GM21515 (cell line): Measurements from ENCODE around the gene KIFC1.
A peak's percentile ranks its signal among the peaks of the same experiment; 100 is the strongest.
"Not testable (repeated sequence)": the region's sequence is repeated elsewhere in the genome, so short reads cannot be mapped to it uniquely, and the experiment has no call there.

Experiments
- ATAC-seq: cut with Tn5 transposase; IDR thresholded peaks from one replicate; pipeline ENCODE4 v1.9.1; 2021; ENCODE audit not compliant: unreplicated experiment

Gene KIFC1

GRCh38 chr6:33391278-33391921, at the start of gene KIFC1:
TSS of gene KIFC1 (plus strand) at chr6:33391823. CDS start at chr6:33391986, 163 bp downstream.
- ATAC-seq, result peak; percentile 80

- not testable (repeated sequence) for ATAC-seq
These were observed 48.0 kb upstream of the KIFC1 start for GRCh38 chr6:33343606-33343952.

GRCh38 chr6:33343953-33344611, 47.5 kb upstream of the KIFC1 start:
- ATAC-seq, result peak; percentile 69

- ATAC-seq, result no peak
These were observed 46.6 kb upstream of the KIFC1 start for GRCh38 chr6:33344701-33345697.

GRCh38 chr6:33346972-33347371, 44.7 kb upstream of the KIFC1 start:
- ATAC-seq, result not testable (repeated sequence)

GRCh38 chr6:33347816-33348215, 43.8 kb upstream of the KIFC1 start:
- ATAC-seq, result no peak

- ATAC-seq, result not testable (repeated sequence)
These were observed 35.8 kb upstream of the KIFC1 start for GRCh38 chr6:33355860-33356259.

GRCh38 chr6:33356295-33356694, 35.3 kb upstream of the KIFC1 start:
- no peak for ATAC-seq

- ATAC-seq, result not testable (repeated sequence)
These were observed 34.3 kb upstream of the KIFC1 start for GRCh38 chr6:33357160-33357871.

- no peak for ATAC-seq
These were observed 32.3 kb upstream of the KIFC1 start for GRCh38 chr6:33359331-33359730.

GRCh38 chr6:33363486-33363885, 28.1 kb upstream of the KIFC1 start:
- ATAC-seq, result not testable (repeated sequence)

GRCh38 chr6:33364475-33365205, 27.0 kb upstream of the KIFC1 start:
- ATAC-seq, result not testable (repeated sequence)

- ATAC-seq, result not testable (repeated sequence)
These were observed 26.2 kb upstream of the KIFC1 start for GRCh38 chr6:33365206-33365971.

- no peak for ATAC-seq
These were observed 24.5 kb upstream of the KIFC1 start for GRCh38 chr6:33367009-33367714.

- not testable (repeated sequence) for ATAC-seq
These were observed 24.0 kb upstream of the KIFC1 start for GRCh38 chr6:33367715-33368025.

- not testable (repeated sequence) for ATAC-seq
These were observed 19.7 kb upstream of the KIFC1 start for GRCh38 chr6:33371901-33372300.

- no peak for ATAC-seq
These were observed 19.0 kb upstream of the KIFC1 start for GRCh38 chr6:33372526-33373123.
